WTC11 (cell line): ENCODE measurements around the gene TFB2M. TPM values are rescaled to one million over a fixed set of nuclear protein-coding genes. Genes with fewer than 3 reads are reported as not detected.

Experiments
- ATAC-seq: fragments of 200-7000 bp; cut with Tn5 transposase; 2 replicates; pipeline ENCODE4 v1.10.0; 2021; ENCODE audit warnings: mild to moderate bottlenecking, moderate library complexity
- CTCF ChIA-PET: fragments of 300-600 bp; sonication (Branson Sonifier 250); formaldehyde crosslinking; loops from one replicate; lab custom pipeline; 2021; ENCODE audit warnings: antibody characterized with exemption; lab: Charles Lee
- POLR2A ChIA-PET: fragments of 350-600 bp; sonication (Branson Sonifier 250); formaldehyde crosslinking; loops from one replicate; lab custom pipeline; 2021; ENCODE audit warnings: antibody characterized with exemption; lab: Charles Lee
- DNase-seq: peaks from one replicate; pipeline ENCODE4 v3.0.0; 2021; ENCODE audit warnings: low spot score
- H3K27ac Mint-ChIP-seq: 2 replicates; pipeline ENCODE4 v1.8.0; 2021; ENCODE audit warnings: mixed read lengths
- H3K27me3 Mint-ChIP-seq: 2 replicates; pipeline ENCODE4 v1.8.0; 2021; ENCODE audit warnings: low read depth, mild to moderate bottlenecking, moderate library complexity, mixed read lengths
- H3K36me3 Mint-ChIP-seq: 2 replicates; pipeline ENCODE4 v1.8.0; 2021; ENCODE audit warnings: mixed read lengths
- H3K4me1 Mint-ChIP-seq: 2 replicates; pipeline ENCODE4 v1.8.0; 2022; ENCODE audit warnings: mixed read lengths
- H3K4me3 Mint-ChIP-seq: 2 replicates; pipeline ENCODE4 v1.8.0; 2021; ENCODE audit warnings: mild to moderate bottlenecking, moderate library complexity, mixed read lengths
- H3K9me3 Mint-ChIP-seq: 2 replicates; pipeline ENCODE4 v1.8.0; 2021; ENCODE audit warnings: mixed read lengths
- ATF1 ChIP-seq: sonication (generic); formaldehyde crosslinking; IDR thresholded peaks from 2 replicates; pipeline ENCODE4 v1.8.1; 2023; ENCODE audit warnings: mild to moderate bottlenecking, moderate library complexity, missing genetic modification reagents
- CDX4 ChIP-seq: fragments of 250-450 bp; sonication (Bioruptor Pico); IDR thresholded peaks from 2 replicates; pipeline ENCODE4 v1.9.0; 2021; ENCODE audit warnings: moderate library complexity, mild to moderate bottlenecking, inconsistent platforms, borderline replicate concordance
- FOXP4 ChIP-seq: sonication (generic); formaldehyde crosslinking; IDR thresholded peaks from 2 replicates; pipeline ENCODE4 v1.8.0; 2022; ENCODE audit warnings: mild to moderate bottlenecking, missing genetic modification reagents
- IRF2 ChIP-seq: sonication (generic); formaldehyde crosslinking; IDR thresholded peaks from 2 replicates; pipeline ENCODE4 v1.8.0; 2022; ENCODE audit warnings: low read depth, missing genetic modification reagents, borderline replicate concordance
- JAZF1 ChIP-seq: fragments of 250-450 bp; sonication (Bioruptor Pico); IDR thresholded peaks from 2 replicates; pipeline ENCODE4 v1.9.0; 2021; ENCODE audit warnings: moderate library complexity, mild to moderate bottlenecking, inconsistent platforms
- MLX ChIP-seq: sonication (generic); formaldehyde crosslinking; IDR thresholded peaks from 2 replicates; pipeline ENCODE4 v1.8.1; 2023; ENCODE audit warnings: mild to moderate bottlenecking, missing genetic modification reagents, moderate library complexity
- ZNF121 ChIP-seq: sonication (generic); formaldehyde crosslinking; IDR thresholded peaks from 2 replicates; pipeline ENCODE4 v1.8.0; 2023; ENCODE audit warnings: missing genetic modification reagents
- ZNF671 ChIP-seq: fragments of 250-450 bp; sonication (Bioruptor Pico); IDR thresholded peaks from 2 replicates; pipeline ENCODE4 v1.8.0; 2021; ENCODE audit warnings: mild to moderate bottlenecking
- ZSCAN18 ChIP-seq: fragments of 250-450 bp; sonication (Bioruptor Pico); IDR thresholded peaks from 2 replicates; pipeline ENCODE4 v2.1.2; 2022; ENCODE audit warnings: mild to moderate bottlenecking, moderate library complexity
- total RNA-seq: library from RNA; stranded (reverse); gene quantifications from 3 replicates; pipeline ENCODE4 v1.2.3, GENCODE V29; 2021
- TF ChIP-seq, protein P1 (sequence below): sonication (generic); formaldehyde crosslinking; IDR thresholded peaks from 2 replicates; pipeline ENCODE4 v1.8.1; 2022; ENCODE audit warnings: mild to moderate bottlenecking, missing genetic modification reagents, moderate library complexity, borderline replicate concordance
- TF ChIP-seq, protein P2 (sequence below): sonication (generic); formaldehyde crosslinking; IDR thresholded peaks from 2 replicates; pipeline ENCODE4 v1.8.1; 2023; ENCODE audit warnings: mild to moderate bottlenecking, missing genetic modification reagents
- TF ChIP-seq, protein P3 (sequence below): sonication (generic); formaldehyde crosslinking; IDR thresholded peaks from 2 replicates; pipeline ENCODE4 v1.8.1; 2023; ENCODE audit warnings: mild to moderate bottlenecking, missing genetic modification reagents
- TF ChIP-seq, protein P4 (sequence below): fragments of 250-450 bp; sonication (Bioruptor Pico); IDR thresholded peaks from 2 replicates; pipeline ENCODE4 v1.9.0; 2021; ENCODE audit warnings: mild to moderate bottlenecking, borderline replicate concordance

TFB2M gene
- total RNA-seq, 1 experiment from 2014 or later: 16.5 TPM

DNA sequence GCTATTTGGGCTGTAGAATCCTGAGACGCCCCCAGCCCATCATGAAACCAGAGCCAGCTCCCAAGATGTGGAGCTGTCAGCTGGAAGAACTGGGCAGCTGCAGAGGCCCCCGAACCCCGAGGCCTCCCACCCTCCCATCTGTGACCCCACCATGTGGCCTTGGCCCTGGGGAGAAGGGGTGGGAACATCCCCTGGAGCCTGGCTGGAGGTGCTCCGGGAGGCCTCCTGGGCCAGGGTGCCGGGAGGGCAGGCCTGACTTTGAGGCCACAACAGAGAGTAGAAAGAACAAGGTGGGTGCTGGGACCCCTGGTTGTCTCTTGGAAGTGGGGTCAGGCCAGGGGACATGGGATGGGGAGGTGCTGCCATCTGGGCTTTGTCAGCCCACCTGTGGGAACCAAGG lies 53.0 kb downstream of the TFB2M start:
- Mint-ChIP-seq H3K4me3 (no peak overlapping the region), H3K9me3 (peaks cover 33% of the 10 kb centered on the region)
- no peak for ATAC-seq
- ChIA-PET POLR2A (no interaction called here), CTCF (no interaction called here)
- no peak for DNase-seq
- TF ChIP-seq ZNF121 (no peak), CDX4 (CRISPR knock-in tag) (no peak), ZSCAN18 (no peak), ZNF671 (CRISPR knock-in tag) (no peak), ATF1 (no peak), MLX (CRISPR knock-in tag) (no peak), FOXP4 (CRISPR knock-in tag) (no peak), JAZF1 (CRISPR knock-in tag) (no peak), IRF2 (no peak)
- TF ChIP-seq, protein P1, sequence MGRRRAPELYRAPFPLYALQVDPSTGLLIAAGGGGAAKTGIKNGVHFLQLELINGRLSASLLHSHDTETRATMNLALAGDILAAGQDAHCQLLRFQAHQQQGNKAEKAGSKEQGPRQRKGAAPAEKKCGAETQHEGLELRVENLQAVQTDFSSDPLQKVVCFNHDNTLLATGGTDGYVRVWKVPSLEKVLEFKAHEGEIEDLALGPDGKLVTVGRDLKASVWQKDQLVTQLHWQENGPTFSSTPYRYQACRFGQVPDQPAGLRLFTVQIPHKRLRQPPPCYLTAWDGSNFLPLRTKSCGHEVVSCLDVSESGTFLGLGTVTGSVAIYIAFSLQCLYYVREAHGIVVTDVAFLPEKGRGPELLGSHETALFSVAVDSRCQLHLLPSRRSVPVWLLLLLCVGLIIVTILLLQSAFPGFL (CRISPR knock-in tag): no peak
- TF ChIP-seq, protein P2, sequence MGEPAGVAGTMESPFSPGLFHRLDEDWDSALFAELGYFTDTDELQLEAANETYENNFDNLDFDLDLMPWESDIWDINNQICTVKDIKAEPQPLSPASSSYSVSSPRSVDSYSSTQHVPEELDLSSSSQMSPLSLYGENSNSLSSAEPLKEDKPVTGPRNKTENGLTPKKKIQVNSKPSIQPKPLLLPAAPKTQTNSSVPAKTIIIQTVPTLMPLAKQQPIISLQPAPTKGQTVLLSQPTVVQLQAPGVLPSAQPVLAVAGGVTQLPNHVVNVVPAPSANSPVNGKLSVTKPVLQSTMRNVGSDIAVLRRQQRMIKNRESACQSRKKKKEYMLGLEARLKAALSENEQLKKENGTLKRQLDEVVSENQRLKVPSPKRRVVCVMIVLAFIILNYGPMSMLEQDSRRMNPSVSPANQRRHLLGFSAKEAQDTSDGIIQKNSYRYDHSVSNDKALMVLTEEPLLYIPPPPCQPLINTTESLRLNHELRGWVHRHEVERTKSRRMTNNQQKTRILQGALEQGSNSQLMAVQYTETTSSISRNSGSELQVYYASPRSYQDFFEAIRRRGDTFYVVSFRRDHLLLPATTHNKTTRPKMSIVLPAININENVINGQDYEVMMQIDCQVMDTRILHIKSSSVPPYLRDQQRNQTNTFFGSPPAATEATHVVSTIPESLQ (CRISPR knock-in tag): no peak
- TF ChIP-seq, protein P3, sequence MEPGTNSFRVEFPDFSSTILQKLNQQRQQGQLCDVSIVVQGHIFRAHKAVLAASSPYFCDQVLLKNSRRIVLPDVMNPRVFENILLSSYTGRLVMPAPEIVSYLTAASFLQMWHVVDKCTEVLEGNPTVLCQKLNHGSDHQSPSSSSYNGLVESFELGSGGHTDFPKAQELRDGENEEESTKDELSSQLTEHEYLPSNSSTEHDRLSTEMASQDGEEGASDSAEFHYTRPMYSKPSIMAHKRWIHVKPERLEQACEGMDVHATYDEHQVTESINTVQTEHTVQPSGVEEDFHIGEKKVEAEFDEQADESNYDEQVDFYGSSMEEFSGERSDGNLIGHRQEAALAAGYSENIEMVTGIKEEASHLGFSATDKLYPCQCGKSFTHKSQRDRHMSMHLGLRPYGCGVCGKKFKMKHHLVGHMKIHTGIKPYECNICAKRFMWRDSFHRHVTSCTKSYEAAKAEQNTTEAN (CRISPR knock-in tag): no peak
- TF ChIP-seq, protein P4, sequence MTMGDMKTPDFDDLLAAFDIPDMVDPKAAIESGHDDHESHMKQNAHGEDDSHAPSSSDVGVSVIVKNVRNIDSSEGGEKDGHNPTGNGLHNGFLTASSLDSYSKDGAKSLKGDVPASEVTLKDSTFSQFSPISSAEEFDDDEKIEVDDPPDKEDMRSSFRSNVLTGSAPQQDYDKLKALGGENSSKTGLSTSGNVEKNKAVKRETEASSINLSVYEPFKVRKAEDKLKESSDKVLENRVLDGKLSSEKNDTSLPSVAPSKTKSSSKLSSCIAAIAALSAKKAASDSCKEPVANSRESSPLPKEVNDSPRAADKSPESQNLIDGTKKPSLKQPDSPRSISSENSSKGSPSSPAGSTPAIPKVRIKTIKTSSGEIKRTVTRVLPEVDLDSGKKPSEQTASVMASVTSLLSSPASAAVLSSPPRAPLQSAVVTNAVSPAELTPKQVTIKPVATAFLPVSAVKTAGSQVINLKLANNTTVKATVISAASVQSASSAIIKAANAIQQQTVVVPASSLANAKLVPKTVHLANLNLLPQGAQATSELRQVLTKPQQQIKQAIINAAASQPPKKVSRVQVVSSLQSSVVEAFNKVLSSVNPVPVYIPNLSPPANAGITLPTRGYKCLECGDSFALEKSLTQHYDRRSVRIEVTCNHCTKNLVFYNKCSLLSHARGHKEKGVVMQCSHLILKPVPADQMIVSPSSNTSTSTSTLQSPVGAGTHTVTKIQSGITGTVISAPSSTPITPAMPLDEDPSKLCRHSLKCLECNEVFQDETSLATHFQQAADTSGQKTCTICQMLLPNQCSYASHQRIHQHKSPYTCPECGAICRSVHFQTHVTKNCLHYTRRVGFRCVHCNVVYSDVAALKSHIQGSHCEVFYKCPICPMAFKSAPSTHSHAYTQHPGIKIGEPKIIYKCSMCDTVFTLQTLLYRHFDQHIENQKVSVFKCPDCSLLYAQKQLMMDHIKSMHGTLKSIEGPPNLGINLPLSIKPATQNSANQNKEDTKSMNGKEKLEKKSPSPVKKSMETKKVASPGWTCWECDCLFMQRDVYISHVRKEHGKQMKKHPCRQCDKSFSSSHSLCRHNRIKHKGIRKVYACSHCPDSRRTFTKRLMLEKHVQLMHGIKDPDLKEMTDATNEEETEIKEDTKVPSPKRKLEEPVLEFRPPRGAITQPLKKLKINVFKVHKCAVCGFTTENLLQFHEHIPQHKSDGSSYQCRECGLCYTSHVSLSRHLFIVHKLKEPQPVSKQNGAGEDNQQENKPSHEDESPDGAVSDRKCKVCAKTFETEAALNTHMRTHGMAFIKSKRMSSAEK (CRISPR knock-in tag): no peak
- TF ChIP-seq, all 79 proteins: peak for 0
- Mint-ChIP-seq H3K27ac (no peak overlapping the region), H3K27me3 (peaks cover 5% of the 10 kb centered on the region), H3K4me1 (no peaks in the 10 kb centered on the region), H3K36me3 (peaks cover 13% of the 10 kb centered on the region)
